ENCODE data around the gene SMIM20. TPM values are rescaled to one million over a fixed set of nuclear protein-coding genes. Genes with fewer than 3 reads are reported as not detected.

The SMIM20 gene
- total and polyA plus RNA-seq, 10 donors, result 15.7 to 61.0 (median 21.4) TPM

DNA sequence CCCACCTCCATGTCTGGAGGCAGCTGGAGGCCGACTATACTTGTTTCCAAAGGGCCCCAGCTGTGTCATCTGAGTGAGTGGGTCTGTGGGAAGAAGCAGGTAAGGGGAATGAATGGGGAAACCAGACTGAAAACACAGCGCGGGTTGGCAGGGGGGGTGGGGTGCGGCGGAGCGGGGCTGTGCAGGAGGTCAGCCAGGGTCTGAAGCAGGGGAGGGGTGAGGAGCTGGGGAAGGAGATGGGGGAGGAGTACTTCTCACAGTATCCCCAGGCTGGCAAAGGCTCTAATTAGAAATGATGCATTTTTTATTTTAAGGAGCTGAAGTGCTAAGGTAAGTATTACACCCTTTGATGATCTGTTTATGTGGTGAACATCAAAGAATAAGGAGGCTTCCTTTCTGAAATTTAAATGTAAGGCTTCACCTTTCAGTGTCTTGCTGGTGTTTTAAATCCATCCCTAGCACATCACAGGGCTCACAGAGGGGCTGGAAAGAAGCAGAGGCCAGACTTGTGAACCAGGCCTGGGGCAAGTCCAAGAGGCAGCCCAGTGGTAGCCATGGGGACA is 37.5 kb downstream of the SMIM20 start:
- no peak for TF ChIP-seq POLR2AphosphoS5 (IDR thresholded peaks at IDR 0.05)
- TF ChIP-seq, protein P1, sequence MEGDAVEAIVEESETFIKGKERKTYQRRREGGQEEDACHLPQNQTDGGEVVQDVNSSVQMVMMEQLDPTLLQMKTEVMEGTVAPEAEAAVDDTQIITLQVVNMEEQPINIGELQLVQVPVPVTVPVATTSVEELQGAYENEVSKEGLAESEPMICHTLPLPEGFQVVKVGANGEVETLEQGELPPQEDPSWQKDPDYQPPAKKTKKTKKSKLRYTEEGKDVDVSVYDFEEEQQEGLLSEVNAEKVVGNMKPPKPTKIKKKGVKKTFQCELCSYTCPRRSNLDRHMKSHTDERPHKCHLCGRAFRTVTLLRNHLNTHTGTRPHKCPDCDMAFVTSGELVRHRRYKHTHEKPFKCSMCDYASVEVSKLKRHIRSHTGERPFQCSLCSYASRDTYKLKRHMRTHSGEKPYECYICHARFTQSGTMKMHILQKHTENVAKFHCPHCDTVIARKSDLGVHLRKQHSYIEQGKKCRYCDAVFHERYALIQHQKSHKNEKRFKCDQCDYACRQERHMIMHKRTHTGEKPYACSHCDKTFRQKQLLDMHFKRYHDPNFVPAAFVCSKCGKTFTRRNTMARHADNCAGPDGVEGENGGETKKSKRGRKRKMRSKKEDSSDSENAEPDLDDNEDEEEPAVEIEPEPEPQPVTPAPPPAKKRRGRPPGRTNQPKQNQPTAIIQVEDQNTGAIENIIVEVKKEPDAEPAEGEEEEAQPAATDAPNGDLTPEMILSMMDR (IDR thresholded peaks at IDR 0.05 in 8 of 11, conservative IDR thresholded peaks at IDR 0.05 in 3 of 11), result no peak
- TF ChIP-seq POLR2A (IDR thresholded peaks at IDR 0.05), result no peak
- Histone ChIP-seq H3K27ac (no peak overlapping the region), H3K4me3 (no peak overlapping the region), H3K27me3 (replicated peaks in 1 of 7) (peaks cover 0 to 10% (median 0%) of the 10 kb centered on the region in 7 donors), H3K36me3 (no peaks in the 10 kb centered on the region), H3K4me1 (peaks cover 0 to 8% (median 0%) of the 10 kb centered on the region in 6 donors), H3K9me3 (no peaks in the 10 kb centered on the region)
- intact Hi-C loops (cut with DNase I; ENCODE audit: low total_unique reads), result no loop called here
- no peak for DNase-seq
- WGBS, 5 donors, result 67 to 79% (median 76%) methylated on average over 6 of the region's 6 CpGs

DNA sequence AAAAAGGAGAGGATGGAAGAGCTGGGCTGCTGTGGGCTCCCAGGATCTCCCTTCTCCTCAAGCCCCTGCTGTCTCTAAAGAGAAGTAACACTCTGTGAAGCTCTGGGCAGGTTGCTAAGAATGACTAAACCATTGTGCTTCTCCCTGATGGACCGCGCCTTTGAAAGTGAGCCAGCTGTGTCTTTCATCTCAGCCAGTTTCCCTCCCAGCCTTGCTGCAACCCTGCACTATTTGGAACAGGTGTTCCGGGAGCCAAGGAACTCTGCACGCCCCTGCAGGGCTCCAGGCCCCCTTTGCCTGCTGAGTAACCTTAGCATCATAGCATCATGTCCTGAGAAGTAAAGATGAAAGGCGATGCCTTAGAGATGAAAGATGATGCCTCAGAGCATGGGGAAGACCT is 39.7 kb downstream of the SMIM20 start:
- no peak for TF ChIP-seq POLR2AphosphoS5 (IDR thresholded peaks at IDR 0.05)
- TF ChIP-seq, protein P1 (IDR thresholded peaks at IDR 0.05 in 8 of 11, conservative IDR thresholded peaks at IDR 0.05 in 3 of 11), result no peak
- no peak for TF ChIP-seq POLR2A (IDR thresholded peaks at IDR 0.05)
- H3K27me3 ChIP-seq (replicated peaks in 1 of 7), result peaks cover 0 to 10% (median 0%) of the 10 kb centered on the region in 7 donors
- peaks cover 0 to 8% (median 0%) of the 10 kb centered on the region in 6 donors for H3K4me1 ChIP-seq
- no peaks in the 10 kb centered on the region for H3K9me3 ChIP-seq
- no peaks in the 10 kb centered on the region for H3K36me3 ChIP-seq
- H3K27ac ChIP-seq, result no peak overlapping the region
- WGBS, 5 donors, result 78 to 88% (median 87%) methylated on average over 5 of the region's 5 CpGs
- H3K4me3 ChIP-seq, result no peak overlapping the region
- no peak for DNase-seq
- intact Hi-C loops (cut with DNase I; ENCODE audit: low total_unique reads), result no loop called here

- TF ChIP-seq, protein P1 (IDR thresholded peaks at IDR 0.05 in 8 of 11, conservative IDR thresholded peaks at IDR 0.05 in 3 of 11), result no peak
- TF ChIP-seq POLR2AphosphoS5 (IDR thresholded peaks at IDR 0.05), result no peak
- no peak for TF ChIP-seq POLR2A (IDR thresholded peaks at IDR 0.05)
- no peak for DNase-seq
- WGBS, 5 donors, result 74 to 91% (median 88%) methylated on average over 14 of the region's 14 CpGs
- Histone ChIP-seq H3K4me3 (no peak overlapping the region), H3K9me3 (no peaks in the 10 kb centered on the region), H3K27me3 (replicated peaks in 1 of 7) (peaks cover 0 to 10% (median 0%) of the 10 kb centered on the region in 7 donors), H3K4me1 (peaks cover 0 to 8% (median 0%) of the 10 kb centered on the region in 6 donors), H3K36me3 (no peaks in the 10 kb centered on the region), H3K27ac (no peak overlapping the region)
- intact Hi-C loops (cut with DNase I; ENCODE audit: low total_unique reads), result no loop called here
These were observed 40.4 kb downstream of the SMIM20 start for GRCh38 chr4:25954293-25954904.

- Histone ChIP-seq H3K27ac (no peak overlapping the region), H3K4me1 (peaks cover 0 to 7% (median 0%) of the 10 kb centered on the region in 6 donors), H3K27me3 (replicated peaks in 1 of 7) (peaks cover 0 to 2% (median 0%) of the 10 kb centered on the region in 7 donors), H3K9me3 (no peaks in the 10 kb centered on the region), H3K4me3 (no peak overlapping the region), H3K36me3 (no peaks in the 10 kb centered on the region)
- intact Hi-C loops (cut with DNase I; ENCODE audit: low total_unique reads), result no loop called here
- 71 to 82% (median 71%) methylated on average over 4 of the region's 4 CpGs for WGBS, 5 donors
- DNase-seq, result no peak
- no peak for TF ChIP-seq POLR2A (IDR thresholded peaks at IDR 0.05)
- TF ChIP-seq, protein P1 (IDR thresholded peaks at IDR 0.05 in 8 of 11, conservative IDR thresholded peaks at IDR 0.05 in 3 of 11), result no peak
- no peak for TF ChIP-seq POLR2AphosphoS5 (IDR thresholded peaks at IDR 0.05)
These were observed 41.7 kb downstream of the SMIM20 start for GRCh38 chr4:25955705-25956104.

Measured in spleen (tissue), 11 donors.